ENCODE measurements around the gene SLC35C1. TPM values are rescaled to one million over a fixed set of nuclear protein-coding genes. Genes with fewer than 3 reads are reported as not detected.

Gene SLC35C1
- total RNA-seq, 1 experiment from 2014 or later: 4.9 TPM

GRCh38 chr11:45853332-45854219, 48.6 kb downstream of the SLC35C1 start:
- in situ Hi-C loops (cut with HindIII; ENCODE audit: low pct_unique_long_range_greater_than_20kb, low sequenced_read_pairs): no loop called here
- DNase-seq (ENCODE audit: low read depth): no peak

- in situ Hi-C loops (cut with HindIII; ENCODE audit: low pct_unique_long_range_greater_than_20kb, low sequenced_read_pairs): no loop called here
- DNase-seq (ENCODE audit: low read depth): no peak
Observed at GRCh38 chr11:45855308-45855707, 50.4 kb downstream of the SLC35C1 start.

GRCh38 chr11:45856044-45856468, 51.1 kb downstream of the SLC35C1 start:
- DNase-seq (ENCODE audit: low read depth): no peak
- in situ Hi-C loops (cut with HindIII; ENCODE audit: low pct_unique_long_range_greater_than_20kb, low sequenced_read_pairs): no loop called here

DNA sequence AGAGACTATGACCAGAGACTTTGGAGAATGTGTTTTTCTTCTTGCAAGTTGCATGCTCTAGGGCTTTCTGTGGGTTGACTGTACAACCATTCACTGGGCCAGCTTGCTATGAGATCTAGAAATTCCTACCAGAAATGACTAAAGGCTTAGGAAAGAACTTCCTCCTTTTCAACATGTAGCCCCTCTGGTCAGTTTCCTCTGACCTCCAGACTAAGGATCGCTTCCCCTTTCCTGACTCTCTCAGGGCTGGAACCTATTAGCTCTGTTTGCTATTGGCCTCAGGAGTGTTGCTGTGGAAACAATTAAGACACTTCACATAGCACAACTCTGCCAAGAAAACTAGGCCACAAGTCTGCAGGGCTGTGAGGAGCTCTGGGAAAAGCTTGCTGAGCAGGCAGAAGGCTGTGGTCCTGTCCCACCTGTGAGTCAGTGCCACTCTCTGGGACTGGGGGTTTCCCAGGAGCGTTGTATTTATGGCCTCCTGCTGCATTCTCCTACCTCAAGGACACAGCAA, 53.1 kb downstream of the SLC35C1 start:
- peak; percentile 60 for DNase-seq (ENCODE audit: low read depth)
- in situ Hi-C loops (cut with HindIII; ENCODE audit: low pct_unique_long_range_greater_than_20kb, low sequenced_read_pairs): no loop called here

DNA sequence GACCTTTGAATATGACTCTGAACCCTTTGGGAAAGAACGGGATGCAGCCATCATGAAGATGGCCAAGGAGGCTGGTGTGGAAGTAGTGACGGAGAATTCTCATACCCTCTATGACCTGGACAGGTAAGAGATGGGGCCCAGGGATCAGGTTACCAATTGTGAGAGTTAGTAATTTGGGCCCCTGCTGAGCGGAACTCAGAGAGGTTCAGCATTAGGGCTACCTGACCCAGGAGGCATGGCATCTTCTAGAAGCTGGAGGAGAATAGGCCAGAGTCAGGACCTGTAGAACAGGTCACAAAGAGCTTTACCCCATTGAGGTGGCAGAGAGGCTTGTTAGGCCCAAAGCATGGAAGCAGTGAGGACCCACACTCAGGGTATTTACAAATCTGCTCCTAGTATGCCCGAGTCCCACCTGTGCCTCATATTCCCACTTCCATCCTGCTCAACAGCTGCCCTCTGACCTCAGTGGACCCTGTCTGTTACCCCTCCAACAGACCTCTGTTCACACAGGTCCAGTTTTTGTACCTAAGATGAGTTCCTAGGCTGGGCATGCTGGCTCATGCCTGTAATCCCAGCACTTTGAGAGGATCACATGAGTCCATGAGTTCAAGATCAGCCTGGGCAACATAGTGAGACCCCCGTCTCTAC, 53.9 kb downstream of the SLC35C1 start:
- in situ Hi-C loops (cut with HindIII; ENCODE audit: low pct_unique_long_range_greater_than_20kb, low sequenced_read_pairs): no loop called here
- DNase-seq (ENCODE audit: low read depth): no peak

DNA sequence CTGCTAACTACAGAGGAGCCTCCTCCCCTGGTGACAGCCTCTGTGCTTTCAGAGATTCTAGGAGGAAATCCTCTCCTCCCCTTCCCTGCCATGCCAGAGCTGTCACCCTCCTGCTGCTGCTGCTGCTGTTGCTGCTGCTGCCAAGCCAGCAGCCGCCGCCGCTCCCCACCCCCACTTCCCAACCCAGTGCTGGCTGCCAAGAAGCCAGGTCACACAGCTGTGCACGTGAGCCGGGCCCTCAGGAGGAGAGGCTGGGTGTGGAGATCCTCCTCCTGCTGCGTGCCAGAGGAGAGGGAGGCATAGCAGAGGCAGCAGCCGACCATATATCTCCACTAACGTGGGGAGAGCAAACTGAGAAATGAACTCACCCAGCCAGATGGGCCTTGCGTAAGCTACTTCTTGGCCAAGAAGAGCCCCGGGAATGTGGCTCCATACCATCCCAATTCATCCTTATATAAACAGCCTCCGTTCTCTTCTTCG, 54.8 kb downstream of the SLC35C1 start:
- peak; percentile 88 for DNase-seq (ENCODE audit: low read depth)
- in situ Hi-C loops (cut with HindIII; ENCODE audit: low pct_unique_long_range_greater_than_20kb, low sequenced_read_pairs): no loop called here

- no peak for DNase-seq (ENCODE audit: low read depth)
- in situ Hi-C loops (cut with HindIII; ENCODE audit: low pct_unique_long_range_greater_than_20kb, low sequenced_read_pairs): no loop called here
Observed at GRCh38 chr11:45860348-45860747, 55.4 kb downstream of the SLC35C1 start.

DNA sequence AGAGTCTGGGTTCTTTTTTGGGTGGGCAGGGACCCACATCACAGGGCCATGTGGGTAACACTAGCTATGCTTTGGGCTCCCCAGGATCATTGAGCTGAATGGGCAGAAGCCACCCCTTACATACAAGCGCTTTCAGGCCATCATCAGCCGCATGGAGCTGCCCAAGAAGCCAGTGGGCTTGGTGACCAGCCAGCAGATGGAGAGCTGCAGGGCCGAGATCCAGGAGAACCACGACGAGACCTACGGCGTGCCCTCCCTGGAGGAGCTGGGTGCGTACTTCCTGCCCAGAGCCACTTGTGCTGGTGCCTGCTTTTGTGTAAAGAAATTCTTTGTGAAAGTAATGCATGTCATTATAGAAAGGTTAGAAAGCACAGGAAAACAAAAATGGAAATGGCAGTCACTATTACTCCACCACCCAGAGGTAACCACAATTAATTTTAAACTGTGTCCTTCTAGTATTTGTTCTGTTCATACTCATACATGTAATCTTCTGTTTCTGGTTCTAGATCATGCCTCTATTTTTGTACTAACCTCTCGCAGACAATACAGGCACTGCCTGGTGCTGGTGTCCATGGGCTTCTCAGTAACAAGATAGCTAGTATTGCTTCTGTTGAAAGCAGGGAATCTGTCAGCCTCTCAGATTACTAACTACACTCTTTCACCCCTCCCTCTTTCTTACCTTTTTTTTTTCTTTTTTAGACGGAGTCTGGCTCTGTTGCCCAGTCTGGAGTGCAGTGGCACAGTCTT, 56.0 kb downstream of the SLC35C1 start:
- in situ Hi-C loops (cut with HindIII; ENCODE audit: low pct_unique_long_range_greater_than_20kb, low sequenced_read_pairs): no loop called here
- DNase-seq (ENCODE audit: low read depth): no peak

Other genes starting within 250 kb of the SLC35C1 start
- gene CHST1, start 139.5 kb upstream of the SLC35C1 start, total RNA-seq (2014; rRNA removed; shearing (Covaris generic); ENCODE audit: low replicate concordance): 1.5 TPM in 1 of 2 replicates, not detected in the other
- gene CRY2, start 42.3 kb downstream of the SLC35C1 start, total RNA-seq (2014; rRNA removed; shearing (Covaris generic); ENCODE audit: low replicate concordance): 6.9 and 11.1 TPM in 2 replicates
- gene MAPK8IP1, start 80.5 kb downstream of the SLC35C1 start, total RNA-seq (2014; rRNA removed; shearing (Covaris generic); ENCODE audit: low replicate concordance): 6.5 and 6.9 TPM in 2 replicates
- 1.3 TPM in 1 of 2 replicates, not detected in the other for gene FREY1, start 102.1 kb downstream of the SLC35C1 start, total RNA-seq (2014; rRNA removed; shearing (Covaris generic); ENCODE audit: low replicate concordance)
- 30.0 and 38.2 TPM in 2 replicates for gene PEX16, start 112.7 kb downstream of the SLC35C1 start, total RNA-seq (2014; rRNA removed; shearing (Covaris generic); ENCODE audit: low replicate concordance)
- gene LARGE2, start 117.5 kb downstream of the SLC35C1 start, total RNA-seq (2014; rRNA removed; shearing (Covaris generic); ENCODE audit: low replicate concordance): not detected in 2 replicates